ENCODE data around the gene MRAP. TPM values are rescaled to one million over a fixed set of nuclear protein-coding genes. Genes with fewer than 3 reads are reported as not detected.
A peak's percentile ranks its signal among the peaks of the same experiment; 100 is the strongest.

Gene MRAP
- polyA plus RNA-seq, 3 donors: not detected

- WGBS (ENCODE audit: insufficient coverage): 67% methylated on average over 1 of the region's 7 CpGs
- Histone ChIP-seq H3K9me3 (replicated peaks in 1 of 2; ENCODE audit: control insufficient read depth in 1 of 2, insufficient read depth in 1 of 2, low read length in 2 of 2) (peaks cover 5% of the 10 kb centered on the region in 2 donors), H3K4me1 (ENCODE audit: control insufficient read depth in 1 of 2, insufficient read depth in 2 of 2, low read length in 2 of 2) (no peaks in the 10 kb centered on the region), H3K9ac (ENCODE audit: insufficient read depth, low read length, poor library complexity, severe bottlenecking) (no peak overlapping the region), H3K27me3 (ENCODE audit: control insufficient read depth in 2 of 2, insufficient read depth in 2 of 2, low read length in 2 of 2) (no peaks in the 10 kb centered on the region), H4K20me1 (ENCODE audit: insufficient read depth, low read length) (no peaks in the 10 kb centered on the region), H3K27ac (ENCODE audit: low read depth in 1 of 2, low read length in 2 of 2) (no peak overlapping the region), H3K4me3 (replicated peaks in 1 of 3; ENCODE audit: low read depth in 2 of 3, low read length in 3 of 3) (no peak overlapping the region), H2AFZ (ENCODE audit: insufficient read depth, low read depth, low read length, poor library complexity, severe bottlenecking) (no peak overlapping the region), H3K36me3 (replicated peaks in 1 of 2; ENCODE audit: control insufficient read depth in 1 of 2, insufficient read depth in 2 of 2, low read length in 2 of 2) (no peaks in the 10 kb centered on the region), H3K4me2 (replicated peaks; ENCODE audit: extremely low read depth, low read length, poor library complexity, severe bottlenecking) (no peak overlapping the region), H3K79me2 (ENCODE audit: insufficient read depth, low read length) (no peaks in the 10 kb centered on the region)
- Mint-ChIP-seq H3K4me1 (no peaks in the 10 kb centered on the region), H3K36me3 (peaks cover 3 to 5% of the 10 kb centered on the region in 2 donors), H3K27me3 (ENCODE audit: low read depth in 3 of 3) (no peaks in the 10 kb centered on the region), H3K9me3 (peaks cover 0 to 6% (median 2%) of the 10 kb centered on the region in 7 donors), H3K4me3 (no peak overlapping the region), H3K27ac (no peak overlapping the region)
- TF ChIP-seq CTCF (IDR thresholded peaks at IDR 0.05): no peak
- intact Hi-C loops (cut with micrococcal nuclease): no loop called here
- no peak for DNase-seq
Measured at GRCh38 chr21:32297449-32297848, 1.2 kb upstream of the MRAP start.

GRCh38 chr21:32298148-32298559 is 501 bp upstream of the MRAP start:
- WGBS (ENCODE audit: insufficient coverage): 81% methylated on average over 3 of the region's 6 CpGs
- intact Hi-C loops (cut with micrococcal nuclease): no loop called here
- TF ChIP-seq CTCF (IDR thresholded peaks at IDR 0.05): no peak
- no peak overlapping the region for H3K9ac ChIP-seq (ENCODE audit: insufficient read depth, low read length, poor library complexity, severe bottlenecking)
- H3K4me1 Mint-ChIP-seq: no peaks in the 10 kb centered on the region
- H3K9me3 Mint-ChIP-seq: peaks cover 0 to 6% (median 2%) of the 10 kb centered on the region in 7 donors
- H3K36me3 Mint-ChIP-seq: peaks cover 3 to 5% of the 10 kb centered on the region in 2 donors
- no peaks in the 10 kb centered on the region for H3K27me3 Mint-ChIP-seq (ENCODE audit: low read depth in 3 of 3)
- no peaks in the 10 kb centered on the region for H3K79me2 ChIP-seq (ENCODE audit: insufficient read depth, low read length)
- H2AFZ ChIP-seq (ENCODE audit: insufficient read depth, low read depth, low read length, poor library complexity, severe bottlenecking): no peak overlapping the region
- H3K4me3 Mint-ChIP-seq: no peak overlapping the region
- H4K20me1 ChIP-seq (ENCODE audit: insufficient read depth, low read length): no peaks in the 10 kb centered on the region
- H3K27ac Mint-ChIP-seq: peak overlapping the region in 1 of 7 donors; percentile 41
- H3K4me3 ChIP-seq (replicated peaks in 1 of 3; ENCODE audit: low read depth in 2 of 3, low read length in 3 of 3): no peak overlapping the region
- no peaks in the 10 kb centered on the region for H3K27me3 ChIP-seq (ENCODE audit: control insufficient read depth in 2 of 2, insufficient read depth in 2 of 2, low read length in 2 of 2)
- H3K27ac ChIP-seq (ENCODE audit: low read depth in 1 of 2, low read length in 2 of 2): no peak overlapping the region
- no peaks in the 10 kb centered on the region for H3K4me1 ChIP-seq (ENCODE audit: control insufficient read depth in 1 of 2, insufficient read depth in 2 of 2, low read length in 2 of 2)
- no peak for DNase-seq
- peaks cover 5% of the 10 kb centered on the region in 2 donors for H3K9me3 ChIP-seq (replicated peaks in 1 of 2; ENCODE audit: control insufficient read depth in 1 of 2, insufficient read depth in 1 of 2, low read length in 2 of 2)
- H3K36me3 ChIP-seq (replicated peaks in 1 of 2; ENCODE audit: control insufficient read depth in 1 of 2, insufficient read depth in 2 of 2, low read length in 2 of 2): no peaks in the 10 kb centered on the region
- H3K4me2 ChIP-seq (replicated peaks; ENCODE audit: extremely low read depth, low read length, poor library complexity, severe bottlenecking): no peak overlapping the region

All from CD14-positive monocyte (primary cell).